ENCODE measurements around the gene TDRD6.

TDRD6 gene

GRCh38 chr6:46689657-46690056 lies 2.0 kb downstream of the TDRD6 start:
- no peak for TF ChIP-seq CTCF (IDR thresholded peaks at IDR 0.05; ENCODE audit: low read depth, low read length)
- no peak overlapping the region for H3K4me3 ChIP-seq (ENCODE audit: low read depth, low read length)
- DNase-seq: no peak

GRCh38 chr6:46690141-46690755 lies 2.6 kb downstream of the TDRD6 start:
- Histone ChIP-seq H3K9me3 (ENCODE audit: severe bottlenecking) (no peaks in the 10 kb centered on the region), H3K36me3 (no peaks in the 10 kb centered on the region), H3K4me3 (ENCODE audit: low read depth, low read length) (no peak overlapping the region), H3K27me3 (ENCODE audit: insufficient read depth, low read depth, severe bottlenecking) (no peaks in the 10 kb centered on the region), H3K27ac (no peak overlapping the region)
- DNase-seq: no peak
- no peak for TF ChIP-seq CTCF (IDR thresholded peaks at IDR 0.05; ENCODE audit: low read depth, low read length)

More at GRCh38 chr6:46689657-46690056, 2.0 kb downstream of the TDRD6 start:
- Histone ChIP-seq H3K9me3 (ENCODE audit: severe bottlenecking) (no peaks in the 10 kb centered on the region), H3K27ac (no peak overlapping the region), H3K36me3 (no peaks in the 10 kb centered on the region), H3K27me3 (ENCODE audit: insufficient read depth, low read depth, severe bottlenecking) (no peaks in the 10 kb centered on the region)

- H3K27ac ChIP-seq: no peak overlapping the region
- H3K4me3 ChIP-seq (ENCODE audit: low read depth, low read length): no peak overlapping the region
- no peaks in the 10 kb centered on the region for H3K9me3 ChIP-seq (ENCODE audit: severe bottlenecking)
- H3K36me3 ChIP-seq: no peaks in the 10 kb centered on the region
- DNase-seq: no peak
- TF ChIP-seq CTCF (IDR thresholded peaks at IDR 0.05; ENCODE audit: low read depth, low read length): no peak
- H3K27me3 ChIP-seq (ENCODE audit: insufficient read depth, low read depth, severe bottlenecking): no peaks in the 10 kb centered on the region
Observed at GRCh38 chr6:46690911-46691451, 3.3 kb downstream of the TDRD6 start.

- Histone ChIP-seq H3K9me3 (ENCODE audit: severe bottlenecking) (no peaks in the 10 kb centered on the region), H3K27ac (no peak overlapping the region), H3K4me3 (ENCODE audit: low read depth, low read length) (no peak overlapping the region), H3K27me3 (ENCODE audit: insufficient read depth, low read depth, severe bottlenecking) (no peaks in the 10 kb centered on the region), H3K36me3 (no peaks in the 10 kb centered on the region)
- DNase-seq: no peak
- TF ChIP-seq CTCF (IDR thresholded peaks at IDR 0.05; ENCODE audit: low read depth, low read length): no peak
Observed at GRCh38 chr6:46699970-46700369, 12.3 kb downstream of the TDRD6 start.

- no peaks in the 10 kb centered on the region for H3K36me3 ChIP-seq
- H3K4me3 ChIP-seq (ENCODE audit: low read depth, low read length): no peak overlapping the region
- DNase-seq: peak; percentile 63
- no peaks in the 10 kb centered on the region for H3K27me3 ChIP-seq (ENCODE audit: insufficient read depth, low read depth, severe bottlenecking)
- peak; percentile 37; the same call in 1 of the 2 replicates for TF ChIP-seq CTCF (IDR thresholded peaks at IDR 0.05; ENCODE audit: low read depth, low read length)
- H3K9me3 ChIP-seq (ENCODE audit: severe bottlenecking): no peaks in the 10 kb centered on the region
- no peak overlapping the region for H3K27ac ChIP-seq
Observed at GRCh38 chr6:46704562-46704961, 16.9 kb downstream of the TDRD6 start.

- DNase-seq: no peak
- Histone ChIP-seq H3K36me3 (no peaks in the 10 kb centered on the region), H3K9me3 (ENCODE audit: severe bottlenecking) (no peaks in the 10 kb centered on the region), H3K27ac (no peak overlapping the region), H3K27me3 (ENCODE audit: insufficient read depth, low read depth, severe bottlenecking) (no peaks in the 10 kb centered on the region), H3K4me3 (ENCODE audit: low read depth, low read length) (no peak overlapping the region)
- no peak for TF ChIP-seq CTCF (IDR thresholded peaks at IDR 0.05; ENCODE audit: low read depth, low read length)
Observed at GRCh38 chr6:46706464-46706863, 18.8 kb downstream of the TDRD6 start.
